Stimulated activated CD8-positive, alpha-beta memory T cell treated with anti-CD3 and anti-CD28 coated beads, Interleukin-7, amount 100 ng/mL, for 48 hours (primary cell): ENCODE data around the gene CCDC91.
A peak's percentile ranks its signal among the peaks of the same experiment; 100 is the strongest.
"Not testable (repeated sequence)": the region's sequence is repeated elsewhere in the genome, so short reads cannot be mapped to it uniquely, and the experiment has no call there.

Experiments used
- DNase-seq, 2 donors: peaks; one replicate each; pipeline ENCODE4 v3.0.0-alpha.2; 2020; ENCODE audit warnings: low read depth in 1 of 2; ENCODE audit errors: extremely low read depth in 1 of 2

The CCDC91 gene

GRCh38 chr12:28231248-28231647 is 41.0 kb downstream of the CCDC91 start:
- DNase-seq: no peak

GRCh38 chr12:28232211-28232928 is 42.1 kb downstream of the CCDC91 start:
- no peak for DNase-seq

- no peak for DNase-seq
Measured at GRCh38 chr12:28234444-28234843, 44.2 kb downstream of the CCDC91 start.

- DNase-seq: no peak
Measured at GRCh38 chr12:28235015-28235414, 44.8 kb downstream of the CCDC91 start.

- DNase-seq: no peak
Measured at GRCh38 chr12:28235985-28236384, 45.7 kb downstream of the CCDC91 start.

GRCh38 chr12:28237423-28237822 is 47.2 kb downstream of the CCDC91 start:
- DNase-seq: no peak

- DNase-seq: no peak
Measured at GRCh38 chr12:28239918-28240317, 49.7 kb downstream of the CCDC91 start.

GRCh38 chr12:28240853-28241252 is 50.6 kb downstream of the CCDC91 start:
- DNase-seq: no peak

GRCh38 chr12:28242129-28242495 is 51.9 kb downstream of the CCDC91 start:
- DNase-seq: no peak

- DNase-seq: no peak
Measured at GRCh38 chr12:28242496-28243309, 52.4 kb downstream of the CCDC91 start.

GRCh38 chr12:28243310-28243633 is 53.0 kb downstream of the CCDC91 start:
- no peak for DNase-seq

- no peak for DNase-seq
Measured at GRCh38 chr12:28247806-28248205, 57.5 kb downstream of the CCDC91 start.

- no peak for DNase-seq
Measured at GRCh38 chr12:28248555-28249145, 58.4 kb downstream of the CCDC91 start.

- peak; percentile 3 to 22 for DNase-seq
Measured at GRCh38 chr12:28253161-28253641, 62.9 kb downstream of the CCDC91 start.

GRCh38 chr12:28257411-28257810 is 67.2 kb downstream of the CCDC91 start:
- no peak for DNase-seq

- no peak for DNase-seq
Measured at GRCh38 chr12:28258998-28259397, 68.7 kb downstream of the CCDC91 start.

- no peak for DNase-seq
Measured at GRCh38 chr12:28265435-28266042, 75.3 kb downstream of the CCDC91 start.

GRCh38 chr12:28267920-28268607 is 77.8 kb downstream of the CCDC91 start:
- not testable (repeated sequence) for DNase-seq

- DNase-seq: no peak
Measured at GRCh38 chr12:28268608-28269229, 78.5 kb downstream of the CCDC91 start.

GRCh38 chr12:28269851-28270250 is 79.6 kb downstream of the CCDC91 start:
- no peak for DNase-seq
